Dendritic cell treated with granulocyte-macrophage colony-stimulating factor and Interleukin-4, amounts not matched to agents 40 ng/mL and 50 ng/mL, for 4 days (primary cell): ENCODE data around the gene IER3.
A peak's percentile ranks its signal among the peaks of the same experiment; 100 is the strongest.

ENCODE experiments used
- H3K27ac Mint-ChIP-seq: one replicate; pipeline ENCODE4 v1.8.0; 2022; ENCODE audit warnings: mild to moderate bottlenecking, mixed read lengths
- H3K27me3 Mint-ChIP-seq: one replicate; pipeline ENCODE4 v1.8.0; 2022; ENCODE audit warnings: mild to moderate bottlenecking, mixed read lengths
- H3K36me3 Mint-ChIP-seq: one replicate; pipeline ENCODE4 v1.8.0; 2022; ENCODE audit warnings: low read depth, mixed read lengths
- H3K4me1 Mint-ChIP-seq: one replicate; pipeline ENCODE4 v1.8.0; 2022; ENCODE audit warnings: low read depth, mixed read lengths
- H3K4me3 Mint-ChIP-seq: one replicate; pipeline ENCODE4 v1.8.0; 2022; ENCODE audit warnings: mild to moderate bottlenecking, moderate library complexity, mixed read lengths
- H3K9me3 Mint-ChIP-seq: one replicate; pipeline ENCODE4 v1.8.0; 2022; ENCODE audit warnings: mixed read lengths
- intact Hi-C: fragments of 100-400 bp; cut with micrococcal nuclease; formaldehyde crosslinking; loops from one replicate; pipeline ENCODE4 v1.15.0; 2022

The IER3 gene

DNA sequence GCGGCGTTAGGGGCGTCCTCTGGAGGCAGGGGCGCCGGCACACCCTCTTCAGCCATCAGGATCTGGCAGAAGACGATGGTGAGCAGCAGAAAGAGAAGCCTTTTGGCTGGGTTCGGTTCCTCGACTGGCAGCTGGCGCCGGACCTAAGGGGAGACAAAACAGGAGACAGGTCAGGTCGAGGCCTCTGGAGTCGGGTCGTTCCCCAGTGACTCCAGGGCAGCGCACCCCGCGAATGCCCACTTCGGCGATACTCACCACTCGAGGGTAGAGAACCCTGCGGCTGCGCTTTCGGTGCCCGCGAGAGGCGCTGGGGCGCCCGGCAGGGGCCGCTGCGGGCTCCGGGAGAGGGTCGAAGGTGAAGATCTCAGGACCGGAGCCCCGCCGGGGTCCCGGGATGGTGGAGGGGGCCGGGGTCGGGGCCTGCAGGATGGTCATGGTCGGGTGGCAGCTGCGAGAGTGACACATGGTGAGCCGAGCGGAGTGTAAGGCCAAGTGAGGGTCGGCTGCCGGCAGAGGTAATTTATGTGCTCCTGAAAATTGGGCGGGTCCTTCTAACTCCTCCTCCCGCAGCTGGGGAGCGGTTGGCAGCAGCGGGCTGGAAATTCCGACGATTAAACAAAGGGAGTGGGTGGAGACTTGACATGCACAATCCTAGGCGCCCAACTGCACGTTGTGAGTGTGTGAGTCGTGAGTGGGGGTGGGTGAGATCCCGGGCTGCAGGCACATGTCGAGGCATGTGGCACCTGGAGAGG is at the start of gene IER3:
Gene IER3 (minus strand): TSS at position 494 of the 752 bp plus-strand sequence. CDS start 29 bp downstream, at position 465.
- intact Hi-C loops = loop anchor here (1.0 to 5.0 kb wide), 3 partner anchors 8 to 127 kb away; partner anchors contain the start of genes MRPS18B and PPP1R10
- H3K9me3 Mint-ChIP-seq = no peaks in the 10 kb centered on the region
- peaks cover 71% of the 10 kb centered on the region for H3K4me1 Mint-ChIP-seq
- peaks cover 52% of the 10 kb centered on the region for H3K36me3 Mint-ChIP-seq
- H3K4me3 Mint-ChIP-seq = peak within 1 kb of the TSS; percentile 98
- H3K27me3 Mint-ChIP-seq = peaks cover 4% of the 10 kb centered on the region
- H3K27ac Mint-ChIP-seq = peak within 1 kb of the TSS; percentile 99

DNA sequence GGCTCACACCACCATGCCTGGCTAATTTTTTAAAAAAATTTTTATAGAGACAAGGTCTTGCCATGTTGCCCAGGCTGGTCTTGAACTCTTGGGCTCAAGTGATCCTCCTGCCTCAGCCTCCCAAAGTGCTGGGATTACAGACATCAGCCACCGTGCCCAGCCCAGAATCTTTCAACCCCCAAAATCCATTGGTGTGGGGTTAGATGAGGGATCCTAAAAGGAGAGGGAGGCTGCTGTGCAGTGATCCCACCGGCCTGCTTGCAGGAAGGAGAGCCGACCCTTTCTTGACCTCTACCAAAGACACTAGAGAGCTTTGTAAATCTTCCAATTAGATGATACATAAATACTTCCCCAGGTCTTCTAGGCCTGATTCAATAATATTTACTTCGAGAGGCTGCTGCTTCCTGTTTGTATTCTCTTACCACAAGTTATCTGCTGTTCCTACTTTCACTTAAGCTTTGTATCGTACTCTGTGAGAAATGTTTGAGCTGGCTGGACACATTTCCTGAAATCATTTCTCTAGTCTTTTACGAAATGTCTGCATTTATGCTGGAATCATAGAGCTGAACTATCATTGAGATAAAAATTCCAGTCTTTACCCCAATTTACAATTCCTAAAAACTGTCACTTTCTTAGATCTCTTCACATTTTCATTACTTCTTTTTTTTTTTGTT is 49.3 kb upstream of the IER3 start:
- no peaks in the 10 kb centered on the region for H3K9me3 Mint-ChIP-seq
- intact Hi-C loops = no loop called here

DNA sequence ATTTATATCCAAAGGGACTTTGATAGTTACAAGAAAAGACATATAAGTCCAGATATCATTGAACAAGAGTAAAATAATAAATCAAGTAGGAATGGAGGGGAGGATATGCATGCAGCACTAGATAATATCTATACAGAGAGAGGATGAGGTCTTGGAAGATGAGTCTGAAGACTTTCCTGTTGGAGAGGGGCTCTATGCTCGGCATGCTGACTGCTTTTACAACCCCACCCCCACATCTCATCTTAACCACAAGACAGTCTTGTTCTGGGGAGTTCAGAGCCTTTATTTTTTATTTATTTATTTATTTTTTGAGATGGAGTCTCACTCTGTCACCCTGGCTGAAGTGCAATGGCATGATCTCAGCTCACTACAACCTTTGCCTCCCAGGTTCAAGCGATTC is 48.4 kb upstream of the IER3 start:
- intact Hi-C loops = no loop called here
- Mint-ChIP-seq H3K9me3 (no peaks in the 10 kb centered on the region), H3K4me1 (peaks cover 51% of the 10 kb centered on the region), H3K27ac (no peak overlapping the region), H3K27me3 (no peaks in the 10 kb centered on the region), H3K36me3 (no peaks in the 10 kb centered on the region), H3K4me3 (no peak overlapping the region)

More for the DNA sequence above, 49.3 kb upstream of the IER3 start:
- H3K4me3 Mint-ChIP-seq = peak overlapping the region; percentile 43
- H3K27ac Mint-ChIP-seq = peak overlapping the region; percentile 87
- peaks cover 48% of the 10 kb centered on the region for H3K4me1 Mint-ChIP-seq
- no peaks in the 10 kb centered on the region for H3K27me3 Mint-ChIP-seq
- no peaks in the 10 kb centered on the region for H3K36me3 Mint-ChIP-seq

DNA sequence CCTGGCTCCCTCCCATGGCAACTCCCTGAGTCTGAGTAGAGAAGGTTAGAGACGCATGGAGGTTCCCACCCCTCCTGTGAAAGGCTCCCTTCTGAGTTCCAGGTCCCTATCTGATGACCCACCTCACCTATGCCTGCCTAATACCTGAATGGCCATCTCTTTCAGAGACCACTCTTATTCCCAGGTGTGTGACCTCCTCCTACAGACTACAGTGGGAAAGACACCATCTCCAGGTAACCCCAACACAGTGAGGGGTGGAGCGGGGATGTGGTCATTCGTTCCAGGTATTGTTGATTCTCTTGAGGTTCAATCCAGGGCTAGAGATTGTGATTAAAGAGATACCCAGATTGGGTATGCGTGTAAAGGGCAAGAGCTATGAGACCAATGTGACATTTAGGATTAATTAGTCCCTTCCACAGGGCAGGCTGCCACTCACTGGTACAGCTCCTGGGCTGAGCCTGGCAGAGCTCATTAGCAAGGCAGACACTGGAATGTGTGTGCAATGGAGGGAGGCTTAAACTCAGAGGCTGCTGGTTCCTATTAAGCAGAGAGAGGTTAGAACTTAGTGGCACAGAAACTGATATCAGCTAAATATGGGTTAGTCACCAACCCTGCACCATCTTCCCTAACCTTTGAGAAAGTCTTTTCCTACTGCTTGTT is 46.5 kb upstream of the IER3 start:
- Mint-ChIP-seq H3K9me3 (no peaks in the 10 kb centered on the region), H3K36me3 (no peaks in the 10 kb centered on the region), H3K27me3 (no peaks in the 10 kb centered on the region), H3K4me1 (peaks cover 61% of the 10 kb centered on the region), H3K4me3 (no peak overlapping the region), H3K27ac (peak overlapping the region; percentile 47)
- intact Hi-C loops = no loop called here

DNA sequence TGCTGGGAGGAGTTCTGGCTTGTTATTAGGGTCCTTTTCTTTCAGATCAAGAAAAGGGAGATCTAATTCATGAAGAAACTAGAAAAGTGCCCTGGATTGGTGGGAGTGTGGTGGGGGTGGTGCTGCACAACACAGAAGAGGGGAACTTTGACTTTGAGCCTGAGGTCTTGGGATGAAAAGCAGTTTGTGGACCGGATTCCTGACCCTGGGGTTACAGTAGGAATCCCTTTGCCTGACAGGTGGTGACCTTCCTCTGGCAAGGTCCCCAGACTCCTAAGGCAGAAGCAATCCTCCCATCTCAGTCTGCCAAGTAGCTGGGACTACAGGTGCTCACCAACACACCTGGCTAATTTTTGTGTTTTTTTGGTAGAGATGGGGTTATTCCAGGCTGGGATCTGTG is 45.3 kb upstream of the IER3 start:
- no peaks in the 10 kb centered on the region for H3K36me3 Mint-ChIP-seq
- H3K4me3 Mint-ChIP-seq = no peak overlapping the region
- H3K27ac Mint-ChIP-seq = peak overlapping the region; percentile 84
- peaks cover 61% of the 10 kb centered on the region for H3K4me1 Mint-ChIP-seq
- no peaks in the 10 kb centered on the region for H3K9me3 Mint-ChIP-seq
- no peaks in the 10 kb centered on the region for H3K27me3 Mint-ChIP-seq
- intact Hi-C loops = no loop called here

DNA sequence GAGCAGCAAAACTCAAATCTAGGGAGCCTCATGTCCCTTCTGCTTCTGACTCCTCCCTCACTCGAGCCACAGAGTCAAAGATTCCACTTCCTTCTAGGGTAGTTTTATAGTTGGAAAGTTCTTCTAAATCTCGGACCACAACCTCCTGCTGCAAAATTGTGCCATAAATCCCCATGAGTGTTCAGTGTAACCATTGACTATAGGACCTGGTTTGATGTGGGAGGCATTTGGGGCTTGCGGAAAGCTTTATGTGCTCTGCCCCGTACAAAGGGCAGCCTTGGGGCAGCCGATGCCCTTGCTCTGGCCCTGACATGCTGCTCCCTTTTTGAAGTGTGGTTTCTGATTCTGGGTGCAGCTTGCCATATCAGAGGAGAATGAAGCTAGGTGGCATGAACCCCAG is 43.6 kb upstream of the IER3 start:
- Mint-ChIP-seq H3K27me3 (no peaks in the 10 kb centered on the region), H3K27ac (peak overlapping the region; percentile 84), H3K4me1 (peaks cover 49% of the 10 kb centered on the region), H3K4me3 (no peak overlapping the region), H3K36me3 (no peaks in the 10 kb centered on the region), H3K9me3 (no peaks in the 10 kb centered on the region)
- intact Hi-C loops = no loop called here

DNA sequence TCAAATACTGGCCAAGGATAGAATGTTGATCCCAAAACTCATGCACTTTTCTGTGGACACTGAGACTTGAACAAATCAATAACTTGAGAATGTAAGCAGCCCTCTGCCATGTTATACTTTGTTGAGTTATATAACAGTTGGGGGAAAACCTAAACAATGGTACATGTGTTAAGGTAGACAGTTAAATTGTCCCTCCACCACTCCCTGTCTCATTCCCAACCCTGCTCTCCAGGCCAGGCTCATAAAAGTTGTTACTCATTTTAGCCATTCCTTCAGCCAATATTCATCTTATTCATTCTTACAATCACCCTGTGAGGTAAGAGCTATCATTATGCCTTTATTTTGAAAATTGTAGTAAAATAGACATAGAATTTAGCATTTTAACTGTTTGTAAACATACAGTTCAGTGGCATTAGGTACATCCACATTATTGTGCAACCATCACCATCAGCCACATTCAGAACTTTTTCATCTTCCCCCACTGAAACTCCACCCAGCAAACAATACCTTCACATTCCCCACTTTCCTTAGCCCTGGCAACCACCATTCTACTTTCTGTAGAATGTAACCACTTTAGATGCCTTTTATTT is 38.2 kb upstream of the IER3 start:
- intact Hi-C loops = loop anchor here (1.0 to 2.0 kb wide), 3 partner anchors 30 to 40 kb away; partner anchors contain the start of gene FLOT1
- Mint-ChIP-seq H3K4me3 (no peak overlapping the region), H3K27ac (peak overlapping the region; percentile 79), H3K36me3 (no peaks in the 10 kb centered on the region), H3K9me3 (no peaks in the 10 kb centered on the region), H3K4me1 (peaks cover 76% of the 10 kb centered on the region), H3K27me3 (no peaks in the 10 kb centered on the region)

DNA sequence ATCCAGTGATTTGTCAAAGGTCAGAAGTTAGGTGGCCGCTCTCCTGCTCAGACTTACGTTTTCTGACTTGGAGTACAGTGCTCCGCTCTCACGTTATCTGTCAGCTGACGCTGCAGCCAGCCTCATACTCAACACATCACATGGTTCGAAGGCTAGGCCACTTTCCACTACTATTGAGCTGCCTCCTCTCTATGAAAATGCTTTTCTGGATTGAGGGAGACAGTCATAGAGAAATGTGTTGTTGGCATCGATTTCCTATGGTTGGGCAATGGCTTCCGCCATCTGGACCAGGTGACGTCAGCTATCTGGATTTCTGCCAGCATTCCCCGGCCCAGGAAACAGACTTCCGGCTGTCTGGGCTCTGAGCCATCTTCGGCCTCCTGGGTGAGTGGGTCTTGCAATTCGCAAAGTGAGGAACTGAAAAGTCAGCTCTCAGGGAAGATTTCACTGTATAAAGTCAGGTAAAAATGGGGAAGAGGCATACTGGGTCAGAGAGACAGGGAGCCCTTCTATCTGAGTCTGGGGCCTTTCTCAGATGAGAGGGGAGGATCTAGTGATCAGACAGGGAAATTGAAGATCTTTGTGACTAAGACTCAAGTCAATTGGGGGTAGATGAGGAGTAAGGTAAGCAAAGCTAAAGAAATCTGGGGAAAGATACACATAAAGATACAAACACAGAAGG is 37.5 kb upstream of the IER3 start:
- H3K4me1 Mint-ChIP-seq = peaks cover 80% of the 10 kb centered on the region
- H3K36me3 Mint-ChIP-seq = no peaks in the 10 kb centered on the region
- H3K4me3 Mint-ChIP-seq = peak overlapping the region; percentile 5

DNA sequence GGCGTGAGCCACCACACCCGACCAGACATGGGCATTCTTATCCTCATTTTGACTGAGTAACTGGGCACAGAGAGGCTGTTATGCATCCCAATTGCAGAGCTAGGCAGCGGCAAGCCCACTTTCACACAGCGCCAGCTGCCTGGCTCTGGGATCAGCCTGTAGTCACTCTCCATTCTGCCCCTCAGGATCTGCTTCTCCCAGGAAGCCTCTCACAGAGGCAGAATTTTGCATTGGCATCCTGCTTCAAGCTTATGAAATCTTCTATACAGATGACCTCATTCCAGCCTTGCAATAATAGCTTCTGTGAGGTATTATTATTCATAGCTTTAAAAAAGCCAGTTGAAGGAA is 37.0 kb upstream of the IER3 start:
- H3K4me1 Mint-ChIP-seq = peaks cover 79% of the 10 kb centered on the region
- no peaks in the 10 kb centered on the region for H3K27me3 Mint-ChIP-seq
- intact Hi-C loops = no loop called here
- H3K36me3 Mint-ChIP-seq = no peaks in the 10 kb centered on the region
- H3K27ac Mint-ChIP-seq = peak overlapping the region; percentile 79
- H3K4me3 Mint-ChIP-seq = no peak overlapping the region
- no peaks in the 10 kb centered on the region for H3K9me3 Mint-ChIP-seq

More for the DNA sequence above, 37.5 kb upstream of the IER3 start:
- Mint-ChIP-seq H3K27ac (peak overlapping the region; percentile 79), H3K27me3 (no peaks in the 10 kb centered on the region), H3K9me3 (no peaks in the 10 kb centered on the region)
- intact Hi-C loops = loop anchor here (1.0 to 2.0 kb wide), 3 partner anchors 29 to 39 kb away; partner anchors contain the start of gene FLOT1

GRCh38 chr6:30780642-30780920 is 36.2 kb upstream of the IER3 start:
- H3K27ac Mint-ChIP-seq = peak overlapping the region; percentile 79
- H3K36me3 Mint-ChIP-seq = no peaks in the 10 kb centered on the region
- intact Hi-C loops = no loop called here
- no peak overlapping the region for H3K4me3 Mint-ChIP-seq
- H3K4me1 Mint-ChIP-seq = peaks cover 74% of the 10 kb centered on the region
- no peaks in the 10 kb centered on the region for H3K27me3 Mint-ChIP-seq
- no peaks in the 10 kb centered on the region for H3K9me3 Mint-ChIP-seq

GRCh38 chr6:30779850-30780641 is 35.7 kb upstream of the IER3 start:
- Mint-ChIP-seq H3K4me1 (peaks cover 68% of the 10 kb centered on the region), H3K27ac (peak overlapping the region; percentile 79), H3K4me3 (no peak overlapping the region), H3K27me3 (no peaks in the 10 kb centered on the region), H3K9me3 (no peaks in the 10 kb centered on the region), H3K36me3 (no peaks in the 10 kb centered on the region)
- intact Hi-C loops = no loop called here

DNA sequence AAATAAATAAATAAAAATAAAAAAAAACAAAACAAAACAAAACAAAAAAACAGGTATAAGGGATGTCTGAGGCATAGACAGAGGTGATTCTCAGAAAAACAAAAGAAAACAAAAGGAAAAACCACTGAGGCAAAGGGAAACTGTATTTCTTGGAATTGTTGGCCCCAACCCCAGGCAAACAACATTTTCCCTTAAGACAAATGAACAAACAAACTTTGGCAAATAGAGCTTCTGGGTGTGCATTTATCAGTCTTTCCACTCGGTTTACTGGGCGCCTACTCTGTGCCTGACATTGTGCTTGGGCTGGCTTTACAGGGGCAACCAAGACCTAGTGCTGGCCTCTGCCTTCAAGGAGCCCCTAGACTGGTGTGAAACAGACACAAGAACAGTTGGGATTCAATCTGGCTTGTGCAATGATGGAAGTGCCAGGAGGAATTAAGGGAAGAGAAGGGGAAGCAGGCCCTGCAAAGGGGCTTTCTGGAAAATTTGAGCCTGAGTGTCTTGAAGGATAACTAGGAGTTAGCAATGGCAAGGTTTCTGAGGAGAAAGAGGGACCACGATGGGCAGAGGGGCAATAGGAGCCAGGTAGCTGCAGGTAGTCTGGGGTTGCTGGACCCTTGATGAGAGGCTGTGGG is 33.8 kb upstream of the IER3 start:
- Mint-ChIP-seq H3K4me3 (no peak overlapping the region), H3K27ac (peak overlapping the region; percentile 79), H3K36me3 (no peaks in the 10 kb centered on the region), H3K4me1 (peaks cover 76% of the 10 kb centered on the region), H3K9me3 (no peaks in the 10 kb centered on the region), H3K27me3 (no peaks in the 10 kb centered on the region)
- intact Hi-C loops = no loop called here

DNA sequence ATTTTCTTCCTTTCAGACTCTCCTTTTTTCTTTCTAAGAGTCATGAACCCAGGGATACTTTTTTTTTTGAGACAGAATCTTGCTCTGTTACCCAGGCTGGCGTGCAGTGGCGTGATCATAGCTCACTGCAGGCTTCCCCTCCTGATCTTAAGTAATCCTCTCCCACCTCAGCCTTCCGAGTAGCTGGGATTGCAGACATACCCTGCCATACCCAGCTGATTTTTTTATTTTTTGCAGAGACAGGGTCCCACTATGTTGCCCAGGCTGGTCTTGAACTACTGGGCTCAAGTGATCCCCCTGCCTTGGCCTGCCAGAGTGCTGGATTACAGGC is 32.8 kb upstream of the IER3 start:
- peak overlapping the region; percentile 56 for H3K27ac Mint-ChIP-seq
- no peaks in the 10 kb centered on the region for H3K9me3 Mint-ChIP-seq
- no peaks in the 10 kb centered on the region for H3K36me3 Mint-ChIP-seq
- H3K4me3 Mint-ChIP-seq = no peak overlapping the region
- intact Hi-C loops = no loop called here
- H3K4me1 Mint-ChIP-seq = peaks cover 77% of the 10 kb centered on the region
- peaks cover 1% of the 10 kb centered on the region for H3K27me3 Mint-ChIP-seq
